H9 (cell line): ENCODE data around the gene TTC29. TPM values are rescaled to one million over a fixed set of nuclear protein-coding genes. Genes with fewer than 3 reads are reported as not detected.

ENCODE experiments used
- DNase-seq: peaks from one replicate; pipeline ENCODE4 v3.0.0-alpha.2; 2017
- H2AFZ ChIP-seq: one replicate; pipeline ENCODE4 v1.6.1; 2013; ENCODE audit warnings: mild to moderate bottlenecking, low read length, control low read depth, moderate library complexity
- H2AK5ac ChIP-seq: 2 replicates; pipeline ENCODE4 v1.6.1; 2013; ENCODE audit warnings: low read length, control low read depth, mixed read lengths; ENCODE audit not compliant: insufficient read length
- H2BK120ac ChIP-seq: one replicate; pipeline ENCODE4 v1.6.1; 2013; ENCODE audit warnings: low read depth, mild to moderate bottlenecking, low read length, control low read depth, inconsistent platforms; ENCODE audit not compliant: poor library complexity, severe bottlenecking
- H2BK12ac ChIP-seq: 2 replicates; pipeline ENCODE4 v1.6.1; 2013; ENCODE audit warnings: low read length, control low read depth, mixed read lengths, low read depth; ENCODE audit not compliant: insufficient read length
- H2BK15ac ChIP-seq: 2 replicates; pipeline ENCODE4 v1.6.1; 2013; ENCODE audit warnings: low read depth, low read length, control low read depth
- H2BK20ac ChIP-seq: one replicate; pipeline ENCODE4 v1.6.1; 2013; ENCODE audit warnings: low read depth, mild to moderate bottlenecking, low read length, control low read depth, inconsistent platforms; ENCODE audit not compliant: poor library complexity, severe bottlenecking
- H2BK5ac ChIP-seq: 2 replicates; pipeline ENCODE4 v1.6.1; 2013; ENCODE audit warnings: low read length, control low read depth, mixed read lengths; ENCODE audit not compliant: insufficient read length
- H3K14ac ChIP-seq: 2 replicates; pipeline ENCODE4 v1.6.1; 2013; ENCODE audit warnings: low read length, control low read depth; ENCODE audit not compliant: insufficient read depth
- H3K18ac ChIP-seq: 2 replicates; pipeline ENCODE4 v1.6.1; 2013; ENCODE audit warnings: low read depth, mild to moderate bottlenecking, mixed read lengths, low read length, control low read depth; ENCODE audit not compliant: insufficient read length
- H3K23ac ChIP-seq: 2 replicates; pipeline ENCODE4 v1.6.1; 2013; ENCODE audit warnings: low read length, control low read depth, mixed read lengths, low read depth; ENCODE audit not compliant: insufficient read length
- H3K23me2 ChIP-seq: 2 replicates; pipeline ENCODE4 v1.6.1; 2013; ENCODE audit warnings: low read depth, mild to moderate bottlenecking, mixed read lengths, low read length, control low read depth; ENCODE audit not compliant: insufficient read length, poor library complexity, severe bottlenecking
- H3K27ac ChIP-seq: 2 replicates; pipeline ENCODE4 v1.5.1; 2013; ENCODE audit warnings: low read length, control low read depth, mixed read lengths, low read depth; ENCODE audit not compliant: insufficient read length
- H3K27me3 ChIP-seq: 2 replicates; pipeline ENCODE4 v1.6.1; 2013; ENCODE audit warnings: low read length, control low read depth, inconsistent platforms; ENCODE audit not compliant: insufficient read depth
- H3K4ac ChIP-seq: 2 replicates; pipeline ENCODE4 v1.6.1; 2013; ENCODE audit warnings: low read depth, mild to moderate bottlenecking, control low read depth, inconsistent platforms, low read length, moderate library complexity
- H3K4me1 ChIP-seq: 2 replicates; pipeline ENCODE4 v1.6.1; 2013; ENCODE audit warnings: low read length, control low read depth, inconsistent platforms; ENCODE audit not compliant: insufficient read depth
- H3K4me2 ChIP-seq: 2 replicates; pipeline ENCODE4 v1.6.1; 2013; ENCODE audit warnings: low read length, control low read depth, mixed read lengths; ENCODE audit not compliant: insufficient read length, insufficient read depth
- H3K56ac ChIP-seq: 2 replicates; pipeline ENCODE4 v1.6.1; 2013; ENCODE audit warnings: low read depth, mild to moderate bottlenecking, mixed read lengths, low read length, control low read depth; ENCODE audit not compliant: insufficient read length
- H3K79me1 ChIP-seq: 2 replicates; pipeline ENCODE4 v1.6.1; 2013; ENCODE audit warnings: low read depth, mild to moderate bottlenecking, moderate library complexity, low read length, control low read depth, inconsistent platforms; ENCODE audit not compliant: insufficient read depth, poor library complexity, severe bottlenecking
- H3K79me2 ChIP-seq: 2 replicates; pipeline ENCODE4 v1.6.1; 2013; ENCODE audit warnings: low read length, control low read depth, inconsistent platforms; ENCODE audit not compliant: insufficient read depth
- H3K9ac ChIP-seq: 2 replicates; pipeline ENCODE4 v1.6.1; 2013; ENCODE audit warnings: low read length, control low read depth, mixed read lengths; ENCODE audit not compliant: insufficient read length; ENCODE audit errors: extremely low read depth
- H3K9me3 ChIP-seq: one replicate; pipeline ENCODE4 v1.6.1; 2013; ENCODE audit warnings: low read depth, low read length, inconsistent platforms; ENCODE audit not compliant: control insufficient read depth
- H3T11ph ChIP-seq: one replicate; pipeline ENCODE4 v1.6.1; 2013; ENCODE audit warnings: mild to moderate bottlenecking, low read length, control low read depth, inconsistent platforms
- H4K20me1 ChIP-seq: one replicate; pipeline ENCODE4 v1.6.1; 2013; ENCODE audit not compliant: control insufficient read depth, insufficient read length, insufficient read depth
- H4K5ac ChIP-seq: 2 replicates; pipeline ENCODE4 v1.6.1; 2013; ENCODE audit warnings: low read depth, mild to moderate bottlenecking, mixed read lengths, low read length, control low read depth; ENCODE audit not compliant: insufficient read length
- H4K8ac ChIP-seq: replicated peaks from 2 replicates; pipeline ENCODE4 v1.6.1; 2013; ENCODE audit warnings: low read length, control low read depth, mixed read lengths, low read depth; ENCODE audit not compliant: insufficient read length
- H4K91ac ChIP-seq: 2 replicates; pipeline ENCODE4 v1.6.1; 2013; ENCODE audit warnings: low read depth, mild to moderate bottlenecking, moderate library complexity, mixed read lengths, low read length, control low read depth; ENCODE audit not compliant: insufficient read length
- H3K27ac Mint-ChIP-seq, 3 experiments: 2 replicates in 2 of 3; 3 replicates in 1 of 3; pipeline ENCODE4 v1.8.0; 2020 to 2021; ENCODE audit warnings: mixed read lengths in 3 of 3, mild to moderate bottlenecking in 1 of 3, moderate library complexity in 1 of 3
- H3K27me3 Mint-ChIP-seq: 2 replicates; pipeline ENCODE4 v1.8.0; 2021; ENCODE audit warnings: low read depth, mild to moderate bottlenecking, moderate library complexity, mixed read lengths
- H3K36me3 Mint-ChIP-seq, 3 experiments: 2 replicates in 2 of 3; 3 replicates in 1 of 3; pipeline ENCODE4 v1.8.0; 2020 to 2021; ENCODE audit warnings: low read depth in 3 of 3, mixed read lengths in 3 of 3; ENCODE audit not compliant: insufficient read depth in 1 of 3
- H3K4me1 Mint-ChIP-seq, 2 experiments: 2 replicates each; pipeline ENCODE4 v1.8.0; 2020; ENCODE audit warnings: mixed read lengths in 2 of 2
- H3K4me3 Mint-ChIP-seq, 2 experiments: 2 replicates in 1 of 2; 3 replicates in 1 of 2; pipeline ENCODE4 v1.8.0; 2020 to 2021; ENCODE audit warnings: mild to moderate bottlenecking in 2 of 2, mixed read lengths in 2 of 2, moderate library complexity in 1 of 2
- H3K9me3 Mint-ChIP-seq, 2 experiments: 2 replicates in 1 of 2; 3 replicates in 1 of 2; pipeline ENCODE4 v1.8.0; 2020; ENCODE audit warnings: mild to moderate bottlenecking in 2 of 2, mixed read lengths in 2 of 2, moderate library complexity in 1 of 2
- WGBS: extraction: QIAGEN DNeasy Blood & Tissue Kit; methylation state at CpG from one replicate; pipeline ENCODE4 v1.1.7; 2013; ENCODE audit warnings: missing lambda C conversion rate, low lambda C conversion rate, mixed read lengths; ENCODE audit not compliant: insufficient read length; ENCODE audit errors: extremely low coverage; 5-methylcytosine and 5-hydroxymethylcytosine counted together
- total RNA-seq: library from RNA; stranded (reverse); gene quantifications from 2 replicates; pipeline ENCODE4 v1.2.1, GENCODE V29; 2021
- TF ChIP-seq, protein P1 (sequence below): fragments of 200-600 bp; sonication (generic); conservative IDR thresholded peaks from 3 replicates; pipeline ENCODE4 v1.8.0; 2021; ENCODE audit warnings: antibody characterized with exemption, mild to moderate bottlenecking

TTC29 gene
- total RNA-seq, 1 experiment from 2014 or later = not detected

DNA sequence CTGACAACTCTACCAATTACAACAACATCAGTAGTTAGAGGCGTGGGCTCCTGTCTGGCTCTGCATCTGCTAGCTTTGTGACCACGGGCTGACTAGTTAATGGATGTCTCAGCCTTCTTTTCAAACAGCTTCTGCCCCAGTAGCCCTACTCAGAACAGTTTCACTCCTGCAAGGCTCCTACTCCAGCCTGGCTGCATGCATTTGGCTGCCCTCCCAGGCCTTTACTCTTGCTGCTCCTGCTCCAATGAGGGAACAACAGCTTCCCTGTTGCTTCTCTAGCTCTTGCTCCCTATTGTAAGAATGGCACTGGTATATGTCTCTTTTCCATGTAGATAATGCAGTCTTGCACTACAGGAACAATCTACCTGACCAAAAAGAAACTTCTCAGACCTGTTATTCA lies 93.3 kb downstream of the TTC29 start:
- Histone ChIP-seq H4K8ac (no peak overlapping the region), H2BK12ac (no peak overlapping the region), H2BK15ac (no peak overlapping the region), H3K9ac (no peak overlapping the region), H3K4me2 (no peak overlapping the region), H3K79me2 (no peaks in the 10 kb centered on the region), H3K14ac (no peak overlapping the region), H3K9me3 (no peaks in the 10 kb centered on the region), H3K27ac (no peak overlapping the region), H2BK5ac (no peak overlapping the region), H3K18ac (no peak overlapping the region), H4K20me1 (no peaks in the 10 kb centered on the region), H3K27me3 (no peaks in the 10 kb centered on the region), H4K5ac (no peak overlapping the region), H3K4ac (no peak overlapping the region), H3K56ac (no peak overlapping the region), H3T11ph (no peak overlapping the region), H4K91ac (no peak overlapping the region), H2AFZ (no peak overlapping the region), H3K23me2 (no peaks in the 10 kb centered on the region), H2BK120ac (no peak overlapping the region), H2AK5ac (no peak overlapping the region), H3K4me1 (no peaks in the 10 kb centered on the region), H2BK20ac (no peak overlapping the region), H3K23ac (no peak overlapping the region), H3K79me1 (no peaks in the 10 kb centered on the region)
- TF ChIP-seq, protein P1, sequence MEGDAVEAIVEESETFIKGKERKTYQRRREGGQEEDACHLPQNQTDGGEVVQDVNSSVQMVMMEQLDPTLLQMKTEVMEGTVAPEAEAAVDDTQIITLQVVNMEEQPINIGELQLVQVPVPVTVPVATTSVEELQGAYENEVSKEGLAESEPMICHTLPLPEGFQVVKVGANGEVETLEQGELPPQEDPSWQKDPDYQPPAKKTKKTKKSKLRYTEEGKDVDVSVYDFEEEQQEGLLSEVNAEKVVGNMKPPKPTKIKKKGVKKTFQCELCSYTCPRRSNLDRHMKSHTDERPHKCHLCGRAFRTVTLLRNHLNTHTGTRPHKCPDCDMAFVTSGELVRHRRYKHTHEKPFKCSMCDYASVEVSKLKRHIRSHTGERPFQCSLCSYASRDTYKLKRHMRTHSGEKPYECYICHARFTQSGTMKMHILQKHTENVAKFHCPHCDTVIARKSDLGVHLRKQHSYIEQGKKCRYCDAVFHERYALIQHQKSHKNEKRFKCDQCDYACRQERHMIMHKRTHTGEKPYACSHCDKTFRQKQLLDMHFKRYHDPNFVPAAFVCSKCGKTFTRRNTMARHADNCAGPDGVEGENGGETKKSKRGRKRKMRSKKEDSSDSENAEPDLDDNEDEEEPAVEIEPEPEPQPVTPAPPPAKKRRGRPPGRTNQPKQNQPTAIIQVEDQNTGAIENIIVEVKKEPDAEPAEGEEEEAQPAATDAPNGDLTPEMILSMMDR = no peak
- Mint-ChIP-seq H3K27ac (no peak overlapping the region), H3K36me3 (no peaks in the 10 kb centered on the region), H3K9me3 (no peaks in the 10 kb centered on the region), H3K4me3 (no peak overlapping the region), H3K4me1 (no peaks in the 10 kb centered on the region), H3K27me3 (no peaks in the 10 kb centered on the region)
- DNase-seq = no peak
- no CpG with 5 or more reads among the region's 2 CpGs for WGBS
